CD14-positive monocyte (primary cell): ENCODE measurements around the gene PAAF1. TPM values are rescaled to one million over a fixed set of nuclear protein-coding genes. Genes with fewer than 3 reads are reported as not detected.

Source experiments
- DNase-seq, 3 donors: peaks; one replicate each; pipeline ENCODE4 v3.0.0-alpha.2; 2011 to 2022
- H2AFZ ChIP-seq: 2 replicates; pipeline ENCODE4 v1.6.0; 2012; ENCODE audit warnings: mild to moderate bottlenecking, low read depth, low read length, inconsistent platforms; ENCODE audit not compliant: insufficient read depth, poor library complexity, severe bottlenecking
- H3K27ac ChIP-seq, 2 donors: 1 replicate in 1 of 2; 2 replicates in 1 of 2; pipeline ENCODE4 v1.5.1; 2012 to 2013; ENCODE audit warnings: low read length in 2 of 2, control low read depth in 1 of 2, inconsistent platforms in 1 of 2, low read depth in 1 of 2, mild to moderate bottlenecking in 1 of 2
- H3K27me3 ChIP-seq, 2 donors: one replicate each; pipeline versions ENCODE4 v1.6.0 to v1.6.1; 2011 to 2013; ENCODE audit warnings: low read length in 2 of 2; ENCODE audit not compliant: control insufficient read depth in 2 of 2, insufficient read depth in 2 of 2
- H3K36me3 ChIP-seq, 2 donors: replicated peaks in 1 of 2; 1 replicate in 1 of 2; 2 replicates in 1 of 2; pipeline versions ENCODE4 v1.5.1 to v1.6.1; 2012 to 2013; ENCODE audit warnings: low read length in 2 of 2, control low read depth in 1 of 2, inconsistent platforms in 1 of 2, mild to moderate bottlenecking in 1 of 2; ENCODE audit not compliant: insufficient read depth in 2 of 2, control insufficient read depth in 1 of 2
- H3K4me1 ChIP-seq, 2 donors: 1 replicate in 1 of 2; 2 replicates in 1 of 2; pipeline versions ENCODE4 v1.5.1 to v1.6.1; 2012 to 2013; ENCODE audit warnings: low read length in 2 of 2, control low read depth in 1 of 2, inconsistent platforms in 1 of 2, mild to moderate bottlenecking in 1 of 2, moderate library complexity in 1 of 2; ENCODE audit not compliant: insufficient read depth in 2 of 2, control insufficient read depth in 1 of 2
- H3K4me2 ChIP-seq: replicated peaks from 2 replicates; pipeline ENCODE3; 2012; ENCODE audit warnings: low read length, moderate library complexity, mild to moderate bottlenecking; ENCODE audit not compliant: poor library complexity, severe bottlenecking; ENCODE audit errors: extremely low read depth
- H3K4me3 ChIP-seq, 3 experiments: fragments of 200-600 bp in 1 of 3; sonication (generic) in 1 of 3; replicated peaks in 1 of 3; 1 replicate in 2 of 3; 2 replicates in 1 of 3; pipeline ENCODE4 v1.5.1; 2011 to 2013; ENCODE audit warnings: low read length in 3 of 3, mild to moderate bottlenecking in 3 of 3, control low read depth in 2 of 3, low read depth in 2 of 3, inconsistent platforms in 1 of 3, moderate library complexity in 1 of 3
- H3K79me2 ChIP-seq: 2 replicates; pipeline ENCODE4 v1.6.0; 2012; ENCODE audit warnings: mild to moderate bottlenecking, control low read depth, inconsistent platforms, low read length, moderate library complexity; ENCODE audit not compliant: insufficient read depth
- H3K9ac ChIP-seq: 2 replicates; pipeline ENCODE4 v1.6.0; 2017; ENCODE audit warnings: low read length, mild to moderate bottlenecking; ENCODE audit not compliant: insufficient read depth, poor library complexity, severe bottlenecking
- H3K9me3 ChIP-seq, 2 donors: replicated peaks in 1 of 2; 1 replicate in 1 of 2; 2 replicates in 1 of 2; pipeline versions ENCODE4 v1.5.1 to v1.6.1; 2012 to 2013; ENCODE audit warnings: low read length in 2 of 2, control low read depth in 1 of 2; ENCODE audit not compliant: control insufficient read depth in 1 of 2, insufficient read depth in 1 of 2
- H4K20me1 ChIP-seq: 2 replicates; pipeline ENCODE4 v1.6.0; 2012; ENCODE audit warnings: mild to moderate bottlenecking, low read length, control low read depth, moderate library complexity; ENCODE audit not compliant: insufficient read depth
- H3K27ac Mint-ChIP-seq, 7 donors: one replicate each; pipeline ENCODE4 v1.8.0; 2020; ENCODE audit warnings: mild to moderate bottlenecking in 7 of 7, mixed read lengths in 7 of 7, moderate library complexity in 6 of 7, inconsistent platforms in 2 of 7
- H3K27me3 Mint-ChIP-seq, 3 donors: one replicate each; pipeline ENCODE4 v1.8.0; 2021 to 2022; ENCODE audit warnings: low read depth in 3 of 3, mild to moderate bottlenecking in 3 of 3, mixed read lengths in 3 of 3, moderate library complexity in 3 of 3, inconsistent platforms in 1 of 3
- H3K36me3 Mint-ChIP-seq, 2 donors: one replicate each; pipeline ENCODE4 v1.8.0; 2020; ENCODE audit warnings: mixed read lengths in 2 of 2, inconsistent platforms in 1 of 2, mild to moderate bottlenecking in 1 of 2
- H3K4me1 Mint-ChIP-seq: one replicate; pipeline ENCODE4 v1.8.0; 2020; ENCODE audit warnings: mild to moderate bottlenecking, mixed read lengths
- H3K4me3 Mint-ChIP-seq, 2 donors: one replicate each; pipeline ENCODE4 v1.8.0; 2020; ENCODE audit warnings: mild to moderate bottlenecking in 2 of 2, mixed read lengths in 2 of 2, moderate library complexity in 1 of 2
- H3K9me3 Mint-ChIP-seq, 7 donors: one replicate each; pipeline ENCODE4 v1.8.0; 2020 to 2022; ENCODE audit warnings: mixed read lengths in 7 of 7, mild to moderate bottlenecking in 6 of 7, moderate library complexity in 6 of 7, inconsistent platforms in 2 of 7
- WGBS: methylation state at CpG from one replicate; pipeline ENCODE4 v1.1.5; 2013; ENCODE audit warnings: missing lambda C conversion rate; ENCODE audit not compliant: insufficient coverage; 5-methylcytosine and 5-hydroxymethylcytosine counted together
- intact Hi-C, 2 donors: fragments of 100-400 bp; cut with micrococcal nuclease; formaldehyde crosslinking; loops; one replicate each; pipeline versions ENCODE4 v1.15.0 to v1.15.1; 2023
- polyA plus RNA-seq, 3 donors: library from polyadenylated mRNA; depleted of rRNA in 1 of 3; unstranded in 2 of 3; stranded (reverse) in 1 of 3; fragments of 300-500 nt in 2 of 3; fragments of >200 nt in 1 of 3; fragmentation: Illumina TruSeq in 2 of 3; gene quantifications; 1 replicate in 2 of 3; 2 replicates in 1 of 3; pipeline ENCODE4 v1.2.3, GENCODE V29; 2012 to 2021
- TF ChIP-seq, protein P1 (sequence below): fragments of 200-600 bp; IDR thresholded peaks from one replicate; pipeline ENCODE4 v1.8.0; 2022; ENCODE audit warnings: antibody characterized with exemption, mild to moderate bottlenecking

The PAAF1 gene
- polyA plus RNA-seq, 3 donors: 12.0 to 13.7 (median 12.9) TPM

DNA sequence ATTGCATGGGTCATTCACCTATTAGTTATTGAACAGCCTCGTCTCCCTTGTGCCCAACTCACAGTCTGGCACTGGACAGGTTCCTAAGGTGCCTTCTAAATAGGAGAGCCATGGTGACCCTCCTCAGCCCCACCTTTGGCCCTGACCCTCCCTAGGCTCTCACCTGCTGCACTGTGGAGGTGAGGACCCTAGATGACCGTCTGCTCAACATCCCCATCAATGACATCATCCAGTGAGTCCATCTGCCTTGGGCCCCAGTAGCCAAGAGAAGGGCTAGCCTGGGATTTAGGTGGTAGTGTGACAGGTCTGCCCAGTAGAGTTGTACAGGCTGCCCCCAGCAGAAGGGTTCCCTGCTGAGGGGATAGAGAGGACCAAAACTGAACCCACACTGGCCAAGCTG, 92.3 kb downstream of the PAAF1 start:
- H3K27ac ChIP-seq: no peak overlapping the region
- peaks cover 29% of the 10 kb centered on the region for H4K20me1 ChIP-seq
- no peaks in the 10 kb centered on the region for H3K9me3 ChIP-seq
- TF ChIP-seq, protein P1, sequence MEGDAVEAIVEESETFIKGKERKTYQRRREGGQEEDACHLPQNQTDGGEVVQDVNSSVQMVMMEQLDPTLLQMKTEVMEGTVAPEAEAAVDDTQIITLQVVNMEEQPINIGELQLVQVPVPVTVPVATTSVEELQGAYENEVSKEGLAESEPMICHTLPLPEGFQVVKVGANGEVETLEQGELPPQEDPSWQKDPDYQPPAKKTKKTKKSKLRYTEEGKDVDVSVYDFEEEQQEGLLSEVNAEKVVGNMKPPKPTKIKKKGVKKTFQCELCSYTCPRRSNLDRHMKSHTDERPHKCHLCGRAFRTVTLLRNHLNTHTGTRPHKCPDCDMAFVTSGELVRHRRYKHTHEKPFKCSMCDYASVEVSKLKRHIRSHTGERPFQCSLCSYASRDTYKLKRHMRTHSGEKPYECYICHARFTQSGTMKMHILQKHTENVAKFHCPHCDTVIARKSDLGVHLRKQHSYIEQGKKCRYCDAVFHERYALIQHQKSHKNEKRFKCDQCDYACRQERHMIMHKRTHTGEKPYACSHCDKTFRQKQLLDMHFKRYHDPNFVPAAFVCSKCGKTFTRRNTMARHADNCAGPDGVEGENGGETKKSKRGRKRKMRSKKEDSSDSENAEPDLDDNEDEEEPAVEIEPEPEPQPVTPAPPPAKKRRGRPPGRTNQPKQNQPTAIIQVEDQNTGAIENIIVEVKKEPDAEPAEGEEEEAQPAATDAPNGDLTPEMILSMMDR: no peak
- H3K4me3 ChIP-seq: no peak overlapping the region
- peak overlapping the region in 1 of 7 donors; percentile 74 for H3K27ac Mint-ChIP-seq
- peaks cover 7 to 13% of the 10 kb centered on the region in 2 donors for H3K36me3 Mint-ChIP-seq
- H3K36me3 ChIP-seq: peaks cover 2 to 10% of the 10 kb centered on the region in 2 donors
- no peak overlapping the region for H3K9ac ChIP-seq
- no peak overlapping the region for H2AFZ ChIP-seq
- DNase-seq: no peak
- WGBS: no CpG with 5 or more reads among the region's 2 CpGs
- no peaks in the 10 kb centered on the region for H3K27me3 ChIP-seq
- intact Hi-C loops: loop anchor here in 1 of 2 donors (10.0 kb wide), 1 partner anchor 206 kb away; the partner anchor contains the start of genes C2CD3 and PPME1
- H3K9me3 Mint-ChIP-seq: no peaks in the 10 kb centered on the region
- H3K4me2 ChIP-seq: no peak overlapping the region
- peaks cover 2 to 10% (median 5%) of the 10 kb centered on the region in 3 donors for H3K27me3 Mint-ChIP-seq
- no peaks in the 10 kb centered on the region for H3K79me2 ChIP-seq
- peaks cover 26% of the 10 kb centered on the region for H3K4me1 Mint-ChIP-seq
- H3K4me1 ChIP-seq: peaks cover 15 to 17% of the 10 kb centered on the region in 2 donors
- H3K4me3 Mint-ChIP-seq: no peak overlapping the region

DNA sequence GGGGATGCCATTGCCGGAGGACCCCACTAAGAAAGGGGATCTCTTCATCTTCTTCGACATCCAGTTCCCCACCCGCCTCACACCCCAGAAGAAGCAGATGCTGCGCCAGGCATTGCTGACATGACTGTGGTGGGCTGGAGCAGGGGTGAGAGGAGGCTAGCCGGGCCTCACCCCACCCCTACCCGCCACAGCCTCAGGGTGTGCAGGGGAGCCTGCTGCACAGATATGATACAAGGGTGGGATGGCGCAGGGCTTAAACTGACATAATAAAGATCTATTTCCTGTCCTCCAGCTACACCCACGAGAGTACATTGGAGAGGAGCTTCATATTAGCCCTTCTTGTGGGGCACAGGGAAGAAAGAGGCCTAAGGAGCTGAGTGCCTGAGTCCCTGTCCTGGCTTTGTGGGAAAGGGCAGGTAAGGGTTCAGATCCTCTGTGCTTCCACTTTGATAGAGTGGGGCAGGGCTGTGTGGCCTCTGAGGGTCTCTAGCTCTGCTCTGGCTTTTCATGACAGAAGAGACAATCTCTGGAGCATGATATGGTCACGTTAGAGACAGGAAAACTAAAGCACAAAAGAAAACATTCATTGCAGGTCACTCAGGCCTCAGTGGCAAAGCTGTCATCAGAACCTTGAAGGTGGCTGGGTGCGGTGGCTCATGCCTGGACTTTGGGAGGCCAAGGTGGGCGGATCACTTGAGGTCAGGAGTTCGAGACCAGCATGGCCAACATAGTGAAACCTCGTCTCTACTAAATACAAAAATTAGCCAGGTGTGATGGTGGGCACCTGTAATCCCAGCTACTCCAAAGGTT, 93.4 kb downstream of the PAAF1 start:
- H3K4me1 Mint-ChIP-seq: peaks cover 31% of the 10 kb centered on the region
- no peak overlapping the region for H3K4me3 Mint-ChIP-seq
- Histone ChIP-seq H3K4me2 (no peak overlapping the region), H3K36me3 (peaks cover 13 to 21% of the 10 kb centered on the region in 2 donors), H3K4me1 (peaks cover 23% of the 10 kb centered on the region in 2 donors), H2AFZ (no peak overlapping the region), H3K4me3 (no peak overlapping the region), H3K27ac (peak overlapping the region in 1 of 2 donors; percentile 11), H3K9ac (no peak overlapping the region), H4K20me1 (peaks cover 40% of the 10 kb centered on the region), H3K27me3 (no peaks in the 10 kb centered on the region), H3K9me3 (no peaks in the 10 kb centered on the region), H3K79me2 (no peaks in the 10 kb centered on the region)
- H3K9me3 Mint-ChIP-seq: no peaks in the 10 kb centered on the region
- 83% methylated on average over 1 of the region's 13 CpGs for WGBS
- DNase-seq: no peak
- intact Hi-C loops: loop anchor here in 1 of 2 donors (10.0 kb wide), 1 partner anchor 205 kb away; the partner anchor contains the start of genes C2CD3 and PPME1
- peaks cover 18 to 24% of the 10 kb centered on the region in 2 donors for H3K36me3 Mint-ChIP-seq
- peaks cover 2 to 8% (median 5%) of the 10 kb centered on the region in 3 donors for H3K27me3 Mint-ChIP-seq
- TF ChIP-seq, protein P1: no peak
- H3K27ac Mint-ChIP-seq: peak overlapping the region in 6 of 7 donors; percentile 10 to 81 (median 55)
